CD4-positive, alpha-beta T cell (primary cell): ENCODE data around the gene USP6NL. TPM values are rescaled to one million over a fixed set of nuclear protein-coding genes. Genes with fewer than 3 reads are reported as not detected.

Source experiments
- ATAC-seq: fragments of 200-7000 bp; cut with Tn5 transposase; one replicate; pipeline ENCODE4 v1.10.0; 2022; ENCODE audit warnings: mild to moderate bottlenecking; ENCODE audit not compliant: poor library complexity
- CTCF ChIA-PET: fragments of 350-600 bp; sonication (Branson Sonifier 250); formaldehyde crosslinking; loops from one replicate; lab custom pipeline; 2021; ENCODE audit warnings: antibody characterized with exemption, inconsistent platforms; lab: Charles Lee
- POLR2A ChIA-PET: fragments of 350-600 bp; sonication (Branson Sonifier 250); formaldehyde crosslinking; loops from one replicate; lab custom pipeline; 2021; ENCODE audit warnings: antibody characterized with exemption, inconsistent platforms; lab: Charles Lee
- DNase-seq, 14 experiments: peaks; one replicate each; pipeline ENCODE4 v3.0.0-alpha.2; 2013 to 2020; ENCODE audit warnings: mixed read lengths in 2 of 14
- H3K27ac ChIP-seq, 2 donors: one replicate each; pipeline versions ENCODE4 v1.5.1 to v1.7.0; 2013; ENCODE audit warnings: low read length in 2 of 2, low read depth in 1 of 2, mild to moderate bottlenecking in 1 of 2
- H3K27me3 ChIP-seq, 2 experiments: 1 replicate in 1 of 2; 2 replicates in 1 of 2; pipeline versions ENCODE4 v1.6.1 to v1.7.0; 2013; ENCODE audit warnings: low read length in 2 of 2, control low read depth in 1 of 2, mild to moderate bottlenecking in 1 of 2, moderate library complexity in 1 of 2; ENCODE audit not compliant: insufficient read depth in 2 of 2, control insufficient read depth in 1 of 2
- H3K36me3 ChIP-seq: one replicate; pipeline ENCODE4 v1.6.1; 2013; ENCODE audit warnings: low read length, control low read depth; ENCODE audit not compliant: insufficient read depth
- H3K4me1 ChIP-seq: one replicate; pipeline ENCODE4 v1.6.1; 2013; ENCODE audit warnings: low read length, control low read depth; ENCODE audit not compliant: insufficient read depth
- H3K4me3 ChIP-seq: one replicate; pipeline ENCODE4 v1.5.1; 2013; ENCODE audit warnings: mild to moderate bottlenecking, low read length, moderate library complexity
- H3K9me3 ChIP-seq, 2 experiments: 1 replicate in 1 of 2; 2 replicates in 1 of 2; pipeline versions ENCODE4 v1.6.1 to v1.7.0; 2013; ENCODE audit warnings: low read length in 2 of 2, mild to moderate bottlenecking in 2 of 2, control low read depth in 1 of 2, moderate library complexity in 1 of 2; ENCODE audit not compliant: control insufficient read depth in 1 of 2, insufficient read depth in 1 of 2
- H3K27ac Mint-ChIP-seq: one replicate; pipeline ENCODE4 v1.8.0; 2020; ENCODE audit warnings: mixed read lengths
- H3K27me3 Mint-ChIP-seq: one replicate; pipeline ENCODE4 v1.8.0; 2021; ENCODE audit warnings: mixed read lengths
- H3K36me3 Mint-ChIP-seq: one replicate; pipeline ENCODE4 v1.8.0; 2021; ENCODE audit warnings: low read depth, mixed read lengths
- H3K4me1 Mint-ChIP-seq: one replicate; pipeline ENCODE4 v1.8.0; 2021; ENCODE audit warnings: low read depth, mixed read lengths
- H3K4me3 Mint-ChIP-seq: one replicate; pipeline ENCODE4 v1.8.0; 2020; ENCODE audit warnings: mild to moderate bottlenecking, mixed read lengths
- H3K9me3 Mint-ChIP-seq: one replicate; pipeline ENCODE4 v1.8.0; 2020; ENCODE audit warnings: mixed read lengths
- intact Hi-C, 2 experiments: fragments of 100-400 bp; cut with DNase I in 1 of 2; cut with micrococcal nuclease in 1 of 2; formaldehyde crosslinking; loops; one replicate each; pipeline versions ENCODE4 v1.15.1 to v1.9.0; 2023 to 2025; cut with DNase I, micrococcal nuclease
- total RNA-seq, 174 experiments: library from RNA in 2 of 174; stranded (reverse) in 2 of 174; gene quantifications; one replicate each; pipeline ENCODE4 v1.2.3 and lab custom pipeline; 2021 to 2026
- TF ChIP-seq, protein P1 (sequence below): fragments of 200-600 bp; IDR thresholded peaks from one replicate; pipeline ENCODE4 v1.8.0; 2022; ENCODE audit warnings: antibody characterized with exemption, mild to moderate bottlenecking

USP6NL gene
- total RNA-seq, 2 experiments from 2014 or later: 5.2 to 5.6 TPM

DNA sequence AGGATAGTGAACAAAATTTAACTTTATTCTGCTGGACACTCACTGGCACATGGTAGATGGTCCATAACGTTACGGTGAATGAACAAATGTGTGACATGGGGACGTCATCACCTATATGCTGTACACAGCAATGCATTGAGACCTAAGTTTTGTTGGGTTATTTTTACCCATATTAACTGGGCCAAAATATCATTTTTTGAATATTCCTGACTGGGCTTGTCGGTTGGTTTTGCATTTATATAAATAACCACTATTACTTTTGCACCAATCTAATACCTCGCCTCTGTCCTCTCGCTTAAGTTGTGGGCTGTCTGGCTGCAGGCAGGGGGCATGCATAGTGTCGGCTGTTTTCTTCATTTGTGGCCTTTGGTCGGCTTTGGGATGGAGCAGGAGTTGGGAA, 161.7 kb downstream of the USP6NL start:
- Histone ChIP-seq H3K4me3 (no peak overlapping the region), H3K36me3 (no peaks in the 10 kb centered on the region), H3K9me3 (no peaks in the 10 kb centered on the region), H3K27me3 (no peaks in the 10 kb centered on the region), H3K27ac (no peak overlapping the region), H3K4me1 (peaks cover 6% of the 10 kb centered on the region)
- TF ChIP-seq, protein P1, sequence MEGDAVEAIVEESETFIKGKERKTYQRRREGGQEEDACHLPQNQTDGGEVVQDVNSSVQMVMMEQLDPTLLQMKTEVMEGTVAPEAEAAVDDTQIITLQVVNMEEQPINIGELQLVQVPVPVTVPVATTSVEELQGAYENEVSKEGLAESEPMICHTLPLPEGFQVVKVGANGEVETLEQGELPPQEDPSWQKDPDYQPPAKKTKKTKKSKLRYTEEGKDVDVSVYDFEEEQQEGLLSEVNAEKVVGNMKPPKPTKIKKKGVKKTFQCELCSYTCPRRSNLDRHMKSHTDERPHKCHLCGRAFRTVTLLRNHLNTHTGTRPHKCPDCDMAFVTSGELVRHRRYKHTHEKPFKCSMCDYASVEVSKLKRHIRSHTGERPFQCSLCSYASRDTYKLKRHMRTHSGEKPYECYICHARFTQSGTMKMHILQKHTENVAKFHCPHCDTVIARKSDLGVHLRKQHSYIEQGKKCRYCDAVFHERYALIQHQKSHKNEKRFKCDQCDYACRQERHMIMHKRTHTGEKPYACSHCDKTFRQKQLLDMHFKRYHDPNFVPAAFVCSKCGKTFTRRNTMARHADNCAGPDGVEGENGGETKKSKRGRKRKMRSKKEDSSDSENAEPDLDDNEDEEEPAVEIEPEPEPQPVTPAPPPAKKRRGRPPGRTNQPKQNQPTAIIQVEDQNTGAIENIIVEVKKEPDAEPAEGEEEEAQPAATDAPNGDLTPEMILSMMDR: no peak
- Mint-ChIP-seq H3K27ac (no peak overlapping the region), H3K4me3 (no peak overlapping the region), H3K27me3 (no peaks in the 10 kb centered on the region), H3K4me1 (peaks cover 12% of the 10 kb centered on the region), H3K9me3 (no peaks in the 10 kb centered on the region), H3K36me3 (no peaks in the 10 kb centered on the region)
- CTCF ChIA-PET: no interaction called here
- ATAC-seq: no peak
- no peak for DNase-seq
- POLR2A ChIA-PET: no interaction called here
- intact Hi-C loops: loop anchor here in 1 of 2 experiments (10.0 kb wide), 1 partner anchor 525 kb away; no protein-coding TSS in a partner anchor

DNA sequence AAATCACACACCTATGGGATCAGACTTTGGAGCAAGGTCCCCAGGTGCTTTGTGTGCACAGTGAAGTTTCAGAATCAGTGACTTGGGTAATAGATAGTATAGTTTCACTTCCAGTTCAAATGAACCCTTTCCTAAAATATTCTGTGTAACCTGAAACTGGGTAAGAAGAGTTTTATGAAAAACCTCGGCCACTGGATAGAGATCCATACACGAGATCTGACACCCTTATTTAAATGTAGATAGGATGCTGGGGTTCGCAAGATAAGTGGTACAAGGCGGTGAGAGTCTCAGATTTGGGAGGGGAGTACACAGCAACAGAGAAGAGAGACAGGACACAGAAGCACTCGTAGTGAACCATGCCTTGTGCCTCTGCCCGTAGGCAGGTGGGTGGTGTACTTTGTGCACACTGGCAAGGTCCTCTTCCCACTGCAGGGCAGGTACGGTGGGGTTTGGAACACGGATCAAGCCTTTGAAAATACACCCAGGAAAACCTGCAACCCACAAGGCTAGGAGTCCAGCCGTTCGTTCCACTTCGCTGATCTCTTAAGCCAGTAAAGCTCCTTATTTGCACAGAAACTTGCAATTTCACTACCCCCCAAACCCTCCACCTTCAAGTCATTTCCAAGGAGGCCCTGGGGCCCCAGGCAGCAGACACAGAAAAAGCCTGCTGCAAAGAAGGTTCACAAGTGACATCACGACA, 162.8 kb downstream of the USP6NL start:
- CTCF ChIA-PET: no interaction called here
- intact Hi-C loops: no loop called here
- TF ChIP-seq, protein P1: no peak

DNA sequence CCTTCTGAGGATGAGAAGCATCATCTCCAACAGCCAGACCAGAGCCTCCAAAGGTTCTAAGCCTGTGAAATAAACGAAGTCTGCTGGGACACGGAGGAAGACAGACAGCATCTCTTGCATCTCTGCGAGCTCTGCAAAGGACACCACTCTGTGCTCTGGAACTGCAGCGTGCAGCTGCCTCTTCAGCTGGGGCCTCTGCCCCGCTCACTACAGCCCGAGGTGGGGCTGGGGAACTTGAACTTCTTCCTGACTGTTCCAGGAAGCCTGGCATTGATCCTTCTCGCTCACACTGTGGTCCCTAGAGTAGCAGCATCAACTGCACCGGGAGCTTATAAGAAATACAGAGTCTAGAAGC, 163.3 kb downstream of the USP6NL start:
- intact Hi-C loops: no loop called here
- H3K36me3 ChIP-seq: no peaks in the 10 kb centered on the region
- peaks cover 12% of the 10 kb centered on the region for H3K4me1 Mint-ChIP-seq
- DNase-seq (peak in 1 of 14 experiments; percentile 28), ATAC-seq (no peak)
- no peak overlapping the region for H3K27ac Mint-ChIP-seq
- no peak overlapping the region for H3K4me3 Mint-ChIP-seq
- no peak overlapping the region for H3K4me3 ChIP-seq
- H3K9me3 Mint-ChIP-seq: no peaks in the 10 kb centered on the region
- H3K27me3 ChIP-seq: no peaks in the 10 kb centered on the region
- no peaks in the 10 kb centered on the region for H3K9me3 ChIP-seq
- ChIA-PET CTCF (no interaction called here), POLR2A (no interaction called here)
- no peaks in the 10 kb centered on the region for H3K36me3 Mint-ChIP-seq
- peaks cover 6% of the 10 kb centered on the region for H3K4me1 ChIP-seq
- TF ChIP-seq, protein P1: no peak
- H3K27ac ChIP-seq: no peak overlapping the region
- H3K27me3 Mint-ChIP-seq: no peaks in the 10 kb centered on the region

More for the DNA sequence above, 162.8 kb downstream of the USP6NL start:
- no peaks in the 10 kb centered on the region for H3K9me3 Mint-ChIP-seq
- Histone ChIP-seq H3K9me3 (no peaks in the 10 kb centered on the region), H3K4me1 (peaks cover 6% of the 10 kb centered on the region), H3K4me3 (no peak overlapping the region), H3K36me3 (no peaks in the 10 kb centered on the region), H3K27me3 (no peaks in the 10 kb centered on the region), H3K27ac (no peak overlapping the region)
- POLR2A ChIA-PET: no interaction called here
- no peaks in the 10 kb centered on the region for H3K36me3 Mint-ChIP-seq
- H3K27me3 Mint-ChIP-seq: no peaks in the 10 kb centered on the region
- no peak overlapping the region for H3K27ac Mint-ChIP-seq
- peaks cover 12% of the 10 kb centered on the region for H3K4me1 Mint-ChIP-seq
- DNase-seq (peak in 1 of 14 experiments; percentile 4), ATAC-seq (no peak)
- no peak overlapping the region for H3K4me3 Mint-ChIP-seq
